Activated naive CD8-positive, alpha-beta T cell treated with anti-CD3 and anti-CD28 coated beads, Interleukin-2, amount 10 ng/mL, durations not matched to agents 7 days and 5 days (primary cell): ENCODE data around the gene PRIM1. TPM values are rescaled to one million over a fixed set of nuclear protein-coding genes. Genes with fewer than 3 reads are reported as not detected.
"Not testable (repeated sequence)": the region's sequence is repeated elsewhere in the genome, so short reads cannot be mapped to it uniquely, and the experiment has no call there.

Experiments
- ATAC-seq: fragments of 150-1000 bp; cut with Tn5 transposase; one replicate; pipeline ENCODE4 v1.10.0; 2021; ENCODE audit warnings: low read depth, moderate library complexity
- POLR2A ChIA-PET: fragments of 350-600 bp; sonication (Branson Sonifier 250); formaldehyde crosslinking; loops from one replicate; lab custom pipeline; 2021; ENCODE audit warnings: antibody characterized with exemption; lab: Charles Lee
- DNase-seq: peaks from one replicate; pipeline ENCODE4 v3.0.0; 2021
- H3K27ac Mint-ChIP-seq: one replicate; pipeline ENCODE4 v1.8.0; 2022; ENCODE audit warnings: mild to moderate bottlenecking, mixed read lengths
- H3K27me3 Mint-ChIP-seq: one replicate; pipeline ENCODE4 v1.8.0; 2022; ENCODE audit warnings: mild to moderate bottlenecking, moderate library complexity, mixed read lengths
- H3K36me3 Mint-ChIP-seq: one replicate; pipeline ENCODE4 v1.8.0; 2021; ENCODE audit warnings: mild to moderate bottlenecking, mixed read lengths
- H3K4me1 Mint-ChIP-seq: one replicate; pipeline ENCODE4 v1.8.0; 2021; ENCODE audit warnings: mixed read lengths
- H3K4me3 Mint-ChIP-seq: one replicate; pipeline ENCODE4 v1.8.0; 2022; ENCODE audit warnings: mild to moderate bottlenecking, moderate library complexity, mixed read lengths
- H3K9me3 Mint-ChIP-seq: one replicate; pipeline ENCODE4 v1.8.0; 2021; ENCODE audit warnings: mixed read lengths
- total RNA-seq, 2 experiments: library from RNA; stranded (reverse); gene quantifications; one replicate each; pipeline ENCODE4 v1.2.3, GENCODE V29; 2021

PRIM1 gene
- total RNA-seq, 2 experiments from 2014 or later = 52.5 to 56.1 TPM

DNA sequence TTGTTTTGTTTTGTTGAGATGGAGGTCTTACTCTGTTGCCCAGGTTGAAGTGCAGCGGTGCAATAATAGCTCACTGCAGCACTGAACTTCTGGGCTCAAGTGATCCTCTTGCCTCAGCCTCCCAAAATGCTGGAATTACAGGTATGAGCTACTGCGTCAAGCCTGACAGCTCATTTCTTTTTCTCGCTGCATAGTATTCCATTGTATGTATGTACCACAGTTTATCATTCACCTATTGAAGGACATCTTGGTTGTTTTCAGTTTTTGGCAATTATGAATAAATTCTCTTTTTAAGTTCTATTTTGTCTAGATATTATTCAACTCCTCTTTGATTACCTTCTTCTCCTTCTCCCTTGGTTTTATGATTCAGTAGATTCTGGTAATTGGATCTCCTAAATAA is 24.5 kb upstream of the PRIM1 start:
- H3K36me3 Mint-ChIP-seq = no peaks in the 10 kb centered on the region
- H3K9me3 Mint-ChIP-seq = no peaks in the 10 kb centered on the region
- DNase-seq (no peak), ATAC-seq (no peak)
- H3K27ac Mint-ChIP-seq = no peak overlapping the region
- POLR2A ChIA-PET = no interaction called here
- no peak overlapping the region for H3K4me3 Mint-ChIP-seq
- H3K4me1 Mint-ChIP-seq = no peaks in the 10 kb centered on the region
- H3K27me3 Mint-ChIP-seq = peaks cover 2% of the 10 kb centered on the region

DNA sequence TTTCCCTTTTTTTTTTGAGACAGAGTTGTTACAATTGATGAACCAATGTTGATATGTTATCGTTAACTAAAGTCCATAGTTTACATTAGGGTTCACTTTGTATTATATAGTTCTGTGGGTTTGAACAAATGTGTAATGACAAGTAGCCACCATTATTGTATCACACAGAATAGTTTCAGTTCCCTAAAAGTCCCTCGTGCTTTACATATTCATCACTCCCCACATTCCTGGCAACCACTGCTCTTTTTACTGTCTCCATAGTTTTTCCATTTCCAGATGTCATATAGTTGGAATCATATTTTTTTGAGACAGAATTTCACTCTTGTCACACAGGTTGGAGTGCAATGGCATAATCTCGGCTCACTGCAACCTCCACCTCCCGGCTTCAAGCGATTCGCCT is 23.5 kb upstream of the PRIM1 start:
- no peaks in the 10 kb centered on the region for H3K4me1 Mint-ChIP-seq
- H3K36me3 Mint-ChIP-seq = no peaks in the 10 kb centered on the region
- no peak for ATAC-seq
- no peaks in the 10 kb centered on the region for H3K9me3 Mint-ChIP-seq
- POLR2A ChIA-PET = no interaction called here
- no peak overlapping the region for H3K27ac Mint-ChIP-seq
- H3K27me3 Mint-ChIP-seq = no peaks in the 10 kb centered on the region
- DNase-seq = no peak
- H3K4me3 Mint-ChIP-seq = no peak overlapping the region

DNA sequence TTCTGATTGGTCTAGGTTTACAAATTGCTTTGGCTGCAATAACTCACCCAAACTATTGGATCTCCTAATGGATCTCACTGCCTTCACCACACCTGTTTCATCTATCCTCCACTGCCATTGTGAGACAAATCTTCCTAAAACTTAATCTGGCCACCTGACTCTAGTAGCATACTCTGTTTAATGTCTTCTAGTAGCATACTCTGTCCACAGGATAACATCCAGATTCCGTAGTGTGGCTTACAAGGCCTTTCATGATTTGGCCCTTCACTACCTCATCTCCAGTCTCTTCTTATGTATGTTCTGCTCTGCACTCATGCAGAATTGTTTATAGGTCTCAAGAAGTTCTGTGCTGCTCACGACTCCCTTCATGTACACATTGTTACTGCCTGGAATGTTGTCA is 21.0 kb upstream of the PRIM1 start:
- DNase-seq (no peak), ATAC-seq (no peak)
- H3K4me1 Mint-ChIP-seq = peaks cover 2% of the 10 kb centered on the region
- POLR2A ChIA-PET = no interaction called here
- H3K4me3 Mint-ChIP-seq = no peak overlapping the region
- H3K27me3 Mint-ChIP-seq = no peaks in the 10 kb centered on the region
- no peak overlapping the region for H3K27ac Mint-ChIP-seq
- H3K9me3 Mint-ChIP-seq = no peaks in the 10 kb centered on the region
- no peaks in the 10 kb centered on the region for H3K36me3 Mint-ChIP-seq

DNA sequence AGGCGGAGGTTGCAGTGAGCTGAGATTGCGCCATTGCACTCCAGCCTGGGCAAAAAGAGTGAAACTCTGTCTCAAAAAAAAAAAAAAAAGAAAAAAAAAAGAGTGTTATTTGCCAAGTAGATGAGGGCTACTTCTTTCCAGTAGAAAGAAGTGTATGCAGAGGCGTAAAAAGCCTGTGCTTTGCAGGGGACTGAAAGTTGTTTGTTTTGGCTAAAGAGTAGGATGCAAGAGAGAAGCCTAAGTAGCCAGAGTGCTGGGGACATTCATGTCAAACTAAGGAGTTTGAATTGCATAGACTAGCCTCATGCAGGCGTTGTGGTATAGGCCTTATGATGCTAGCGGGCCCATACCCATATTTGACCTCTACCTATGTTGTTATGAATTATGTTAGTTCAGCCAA is 20.5 kb upstream of the PRIM1 start:
- DNase-seq = no peak
- POLR2A ChIA-PET = no interaction called here

DNA sequence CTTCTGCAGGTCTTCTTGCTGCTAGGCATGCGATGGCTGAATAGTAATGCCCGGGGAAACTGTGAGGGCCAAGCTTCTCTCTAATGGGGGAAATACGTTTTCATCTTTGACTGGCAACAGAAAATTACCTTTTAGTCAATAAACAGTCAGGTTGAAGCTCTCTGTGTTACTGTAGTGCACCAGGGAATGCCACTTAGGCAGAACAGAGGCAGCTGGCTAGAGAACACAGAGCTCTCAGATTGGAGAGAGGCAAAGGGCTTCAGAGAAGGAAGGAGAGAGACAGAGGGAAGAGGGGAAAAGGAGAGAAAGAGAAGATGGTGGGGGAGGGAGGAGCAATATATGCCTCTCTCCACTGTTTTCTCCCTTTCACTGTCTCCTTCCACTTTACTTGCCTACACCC is 17.7 kb upstream of the PRIM1 start:
- no peak overlapping the region for H3K4me3 Mint-ChIP-seq
- POLR2A ChIA-PET = no interaction called here
- no peaks in the 10 kb centered on the region for H3K36me3 Mint-ChIP-seq
- H3K4me1 Mint-ChIP-seq = peaks cover 2% of the 10 kb centered on the region
- no peak overlapping the region for H3K27ac Mint-ChIP-seq
- no peaks in the 10 kb centered on the region for H3K27me3 Mint-ChIP-seq
- DNase-seq (no peak), ATAC-seq (no peak)
- H3K9me3 Mint-ChIP-seq = no peaks in the 10 kb centered on the region

More for the DNA sequence above, 20.5 kb upstream of the PRIM1 start:
- no peaks in the 10 kb centered on the region for H3K27me3 Mint-ChIP-seq
- H3K9me3 Mint-ChIP-seq = no peaks in the 10 kb centered on the region
- H3K36me3 Mint-ChIP-seq = no peaks in the 10 kb centered on the region
- no peak overlapping the region for H3K27ac Mint-ChIP-seq
- no peak for ATAC-seq
- no peak overlapping the region for H3K4me3 Mint-ChIP-seq
- peaks cover 2% of the 10 kb centered on the region for H3K4me1 Mint-ChIP-seq

DNA sequence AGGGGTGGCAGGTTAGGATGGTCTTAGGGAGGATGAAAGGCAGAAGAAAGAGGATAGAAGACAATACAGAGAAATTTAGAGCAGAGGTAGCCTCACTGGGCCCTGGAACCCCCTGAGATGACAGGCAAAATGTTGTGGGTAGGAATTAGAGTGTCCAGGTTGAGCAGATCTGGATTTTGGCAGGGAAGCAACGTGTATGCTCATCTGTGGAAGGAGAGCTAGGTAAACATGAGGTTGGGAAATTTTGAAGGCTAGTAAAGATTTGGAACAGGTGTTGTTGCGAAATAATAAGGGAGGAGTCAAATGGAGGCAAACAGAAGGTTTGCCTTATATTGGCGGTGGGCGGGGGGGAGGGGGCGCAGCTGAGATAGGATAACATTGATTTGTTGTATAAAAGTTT is 16.3 kb upstream of the PRIM1 start:
- H3K4me3 Mint-ChIP-seq = no peak overlapping the region
- POLR2A ChIA-PET = no interaction called here
- peaks cover 2% of the 10 kb centered on the region for H3K4me1 Mint-ChIP-seq
- H3K9me3 Mint-ChIP-seq = no peaks in the 10 kb centered on the region
- H3K27ac Mint-ChIP-seq = no peak overlapping the region
- ATAC-seq = no peak
- no peak for DNase-seq
- H3K27me3 Mint-ChIP-seq = no peaks in the 10 kb centered on the region
- no peaks in the 10 kb centered on the region for H3K36me3 Mint-ChIP-seq

DNA sequence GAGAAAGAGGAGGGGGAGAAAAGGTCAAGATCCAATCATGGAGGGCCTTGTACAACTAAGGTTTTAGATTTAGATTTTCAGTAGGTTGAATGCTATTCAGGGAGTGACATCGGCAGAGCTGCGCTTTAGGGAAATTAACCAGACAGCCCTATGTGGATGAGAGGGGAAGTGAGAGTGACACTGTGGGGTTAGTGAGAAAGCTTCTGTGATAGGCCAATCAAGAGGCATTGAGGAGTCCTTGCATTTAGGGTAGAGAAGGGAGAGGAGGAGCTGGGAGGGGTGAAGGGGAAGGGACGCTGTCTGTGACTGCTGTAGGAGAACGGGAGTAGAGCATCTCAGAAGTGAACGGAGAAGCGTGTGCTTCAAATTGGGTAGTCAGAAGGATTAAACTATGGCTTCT is 14.4 kb upstream of the PRIM1 start:
- POLR2A ChIA-PET = no interaction called here
- ATAC-seq = no peak
- no peak overlapping the region for H3K4me3 Mint-ChIP-seq

DNA sequence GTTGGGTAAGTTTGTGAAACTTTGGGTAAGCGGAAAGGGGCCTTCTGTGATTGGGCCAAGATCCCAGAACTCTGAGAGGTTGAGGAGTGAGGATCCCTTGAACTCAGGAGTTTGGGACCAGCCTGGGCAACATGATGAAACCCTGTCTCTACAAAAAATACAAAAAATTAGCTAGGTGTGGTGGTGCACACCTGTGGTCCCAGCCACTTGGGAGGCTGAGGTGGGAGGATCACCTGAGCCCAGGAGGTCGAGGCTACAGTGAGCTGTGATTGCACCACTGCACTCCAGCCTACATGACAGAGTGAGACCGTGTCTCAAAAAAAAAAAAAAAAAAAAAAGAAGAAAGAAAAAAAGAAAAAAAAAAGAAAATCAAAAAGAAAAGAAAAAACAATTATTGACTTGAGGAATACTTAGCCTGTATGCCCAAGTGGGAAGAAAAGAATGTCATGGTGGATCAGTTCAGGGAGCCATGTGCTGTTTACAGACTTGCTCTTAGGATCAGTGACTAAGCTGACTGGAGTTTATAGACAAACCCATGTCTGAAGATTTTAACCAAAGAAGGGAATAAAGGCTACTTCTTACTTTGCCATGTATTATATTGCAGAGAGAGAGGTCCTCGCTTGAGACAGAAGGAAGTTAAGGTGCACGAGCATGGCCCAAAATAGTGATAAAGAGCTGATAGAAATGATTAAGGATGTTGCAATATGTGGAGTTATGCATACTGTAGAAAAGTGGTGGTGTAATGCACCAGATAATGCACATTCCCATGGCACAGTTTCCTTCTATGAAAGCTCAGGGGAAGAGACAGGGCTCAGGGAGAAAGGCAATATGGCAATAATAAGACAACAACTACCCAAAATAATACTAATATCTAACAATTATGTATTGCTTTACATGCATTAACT is 11.9 kb upstream of the PRIM1 start:
- POLR2A ChIA-PET = no interaction called here

More for the DNA sequence above, 14.4 kb upstream of the PRIM1 start:
- no peaks in the 10 kb centered on the region for H3K36me3 Mint-ChIP-seq
- H3K27me3 Mint-ChIP-seq = peaks cover 3% of the 10 kb centered on the region
- no peak overlapping the region for H3K27ac Mint-ChIP-seq
- H3K4me1 Mint-ChIP-seq = peaks cover 2% of the 10 kb centered on the region
- H3K9me3 Mint-ChIP-seq = no peaks in the 10 kb centered on the region
- no peak for DNase-seq

DNA sequence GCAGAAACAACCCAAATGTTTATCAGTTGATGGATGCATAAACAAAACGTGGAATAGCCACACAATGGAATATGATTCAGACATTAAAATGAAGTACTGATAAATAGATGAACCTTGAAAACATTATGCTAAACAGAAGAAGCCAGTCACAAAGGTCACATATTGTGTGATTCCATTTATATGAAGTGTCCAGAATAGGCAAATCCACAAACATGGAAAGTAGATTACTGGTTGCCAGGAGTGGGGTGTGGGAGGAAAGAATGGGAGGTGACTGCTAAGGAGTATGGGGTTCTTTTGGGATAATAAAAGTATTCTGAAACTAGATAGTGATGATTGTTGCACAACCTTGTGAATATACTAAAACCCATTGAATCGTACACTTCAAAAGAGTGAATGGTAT is 9.7 kb upstream of the PRIM1 start:
- peaks cover 3% of the 10 kb centered on the region for H3K9me3 Mint-ChIP-seq
- DNase-seq (no peak), ATAC-seq (no peak)
- peaks cover 4% of the 10 kb centered on the region for H3K36me3 Mint-ChIP-seq
- no peak overlapping the region for H3K4me3 Mint-ChIP-seq
- peaks cover 3% of the 10 kb centered on the region for H3K4me1 Mint-ChIP-seq
- peaks cover 9% of the 10 kb centered on the region for H3K27me3 Mint-ChIP-seq
- no peak overlapping the region for H3K27ac Mint-ChIP-seq
- POLR2A ChIA-PET = interaction anchor here (1.3 kb wide), 1 partner anchor 350 kb away, joined by 5 read pairs; no protein-coding TSS in a partner anchor

More for the DNA sequence above, 11.9 kb upstream of the PRIM1 start:
- Mint-ChIP-seq H3K36me3 (no peaks in the 10 kb centered on the region), H3K4me1 (peaks cover 2% of the 10 kb centered on the region), H3K4me3 (no peak overlapping the region), H3K27me3 (peaks cover 7% of the 10 kb centered on the region), H3K27ac (no peak overlapping the region), H3K9me3 (no peaks in the 10 kb centered on the region)
- ATAC-seq = no peak
- no peak for DNase-seq

DNA sequence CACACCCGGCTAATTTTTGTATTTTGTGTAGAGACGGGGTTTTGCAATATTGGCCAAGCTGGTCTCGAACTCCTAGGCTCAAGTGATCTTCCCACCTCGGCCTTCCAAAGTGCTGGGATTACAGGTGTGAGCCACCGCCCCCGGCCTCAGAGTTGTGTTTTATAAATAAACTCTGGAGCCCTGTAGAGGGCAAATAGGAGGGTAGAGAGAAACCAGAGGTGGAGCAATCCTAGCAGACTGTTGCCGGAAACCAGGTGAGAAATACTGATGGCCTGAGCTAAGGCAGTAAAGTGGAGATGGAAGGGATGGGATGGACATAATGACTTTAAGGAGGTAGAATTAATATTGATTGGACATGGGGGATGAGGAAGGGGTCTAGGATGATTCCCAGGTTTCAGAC is 8.3 kb upstream of the PRIM1 start:
- POLR2A ChIA-PET = no interaction called here
- no peak overlapping the region for H3K27ac Mint-ChIP-seq
- peaks cover 9% of the 10 kb centered on the region for H3K27me3 Mint-ChIP-seq

DNA sequence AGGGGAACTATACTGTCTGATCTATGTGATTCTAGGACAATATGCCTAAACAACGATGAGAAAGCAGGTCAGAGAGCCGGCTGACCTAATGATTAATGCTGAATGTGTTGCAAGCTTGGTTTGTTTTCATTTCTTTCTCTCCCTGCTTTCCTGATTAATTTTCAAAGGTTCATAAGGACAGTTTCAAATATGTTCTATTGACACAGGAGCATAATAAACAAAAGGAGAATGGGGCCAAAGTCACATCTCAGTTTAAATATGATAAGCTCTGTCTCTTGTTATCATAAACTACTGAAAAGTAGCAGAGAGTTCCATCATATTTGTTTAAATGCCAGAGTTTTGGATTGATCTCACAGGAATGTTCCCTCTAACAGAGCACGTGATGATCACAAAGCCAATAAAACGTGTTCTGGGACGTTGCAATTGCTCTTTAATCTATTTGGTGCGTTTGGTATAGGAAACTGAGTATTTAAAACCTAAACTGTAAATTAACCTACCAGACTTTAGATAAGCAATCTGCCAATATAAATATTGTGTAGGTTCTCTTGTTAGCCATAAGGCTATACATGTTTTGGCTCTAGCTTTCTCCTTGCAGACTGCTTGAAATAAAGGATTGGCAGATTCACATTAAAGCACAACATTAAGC is 7.3 kb upstream of the PRIM1 start:
- Mint-ChIP-seq H3K9me3 (peaks cover 3% of the 10 kb centered on the region), H3K4me1 (peaks cover 3% of the 10 kb centered on the region)
- POLR2A ChIA-PET = no interaction called here

More for the DNA sequence above, 8.3 kb upstream of the PRIM1 start:
- Mint-ChIP-seq H3K4me1 (peaks cover 3% of the 10 kb centered on the region), H3K4me3 (no peak overlapping the region), H3K36me3 (peaks cover 4% of the 10 kb centered on the region), H3K9me3 (peaks cover 3% of the 10 kb centered on the region)
- no peak for DNase-seq
- no peak for ATAC-seq

DNA sequence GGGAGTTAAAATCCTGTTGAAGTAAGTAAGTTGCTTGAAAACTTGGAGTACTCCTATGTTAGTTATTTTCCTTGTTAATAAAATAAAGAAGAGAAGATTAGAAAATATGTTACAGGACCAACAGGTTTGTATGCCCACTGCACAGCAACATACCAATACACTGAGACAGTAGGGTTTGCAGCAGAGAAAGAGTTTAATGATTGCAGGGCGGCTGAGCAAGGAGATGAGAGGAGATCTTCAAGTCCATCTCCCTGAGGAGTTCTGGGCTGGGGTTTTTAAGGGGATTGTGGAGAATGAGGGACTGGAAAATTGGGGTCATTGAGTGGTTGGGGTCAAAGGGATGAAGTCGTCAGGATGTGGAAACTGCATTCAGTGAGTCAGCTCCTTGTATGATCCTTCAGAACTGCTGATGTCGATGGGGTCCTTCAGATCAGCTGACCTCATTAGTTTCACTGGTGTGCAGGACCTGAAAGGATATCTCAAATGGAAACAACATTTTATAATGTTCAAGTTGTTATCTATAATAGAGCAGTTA is 6.7 kb upstream of the PRIM1 start:
- no peak for DNase-seq
- Mint-ChIP-seq H3K4me1 (peaks cover 3% of the 10 kb centered on the region), H3K27me3 (peaks cover 9% of the 10 kb centered on the region), H3K27ac (no peak overlapping the region), H3K9me3 (peaks cover 3% of the 10 kb centered on the region), H3K4me3 (no peak overlapping the region), H3K36me3 (peaks cover 4% of the 10 kb centered on the region)
- no peak for ATAC-seq
- POLR2A ChIA-PET = no interaction called here

More for the DNA sequence above, 7.3 kb upstream of the PRIM1 start:
- H3K4me3 Mint-ChIP-seq = no peak overlapping the region
- peaks cover 4% of the 10 kb centered on the region for H3K36me3 Mint-ChIP-seq
- peaks cover 9% of the 10 kb centered on the region for H3K27me3 Mint-ChIP-seq
- no peak overlapping the region for H3K27ac Mint-ChIP-seq
- DNase-seq (no peak), ATAC-seq (no peak)

DNA sequence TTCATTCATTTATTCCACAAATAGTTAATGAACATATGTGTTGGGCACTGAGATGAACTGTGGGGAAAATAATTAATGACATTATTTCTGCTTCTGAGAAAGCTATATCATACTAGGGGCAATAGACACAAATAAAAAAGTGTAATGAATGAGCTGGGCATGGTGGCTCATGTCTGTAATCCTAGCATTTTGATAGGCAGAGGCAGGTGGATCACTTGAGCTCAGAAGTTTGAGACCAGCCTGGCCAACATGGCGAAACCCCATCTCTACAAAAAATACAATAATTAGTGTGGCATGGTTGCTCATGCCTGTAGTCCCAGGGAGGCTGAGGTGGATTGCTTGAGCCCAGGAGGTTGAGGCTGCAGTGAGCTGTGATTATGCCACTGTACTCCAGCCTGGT is 5.8 kb upstream of the PRIM1 start:
- POLR2A ChIA-PET = interaction anchor here (0.5 kb wide), 1 partner anchor 68 kb away, joined by 4 read pairs; no protein-coding TSS in a partner anchor
- H3K36me3 Mint-ChIP-seq, ATAC-seq, H3K27me3 Mint-ChIP-seq, DNase-seq, H3K4me3 Mint-ChIP-seq, H3K27ac Mint-ChIP-seq, H3K9me3 Mint-ChIP-seq, H3K4me1 Mint-ChIP-seq: not testable (repeated sequence)
